Transverse colon (tissue), 4 donors: ENCODE measurements around the gene MPP1. TPM values are rescaled to one million over a fixed set of nuclear protein-coding genes. Genes with fewer than 3 reads are reported as not detected.
A peak's percentile ranks its signal among the peaks of the same experiment; 100 is the strongest.

Source experiments
- DNase-seq: peaks from one replicate; pipeline ENCODE4 v3.0.0-alpha.2; 2019
- H3K27ac ChIP-seq, 4 donors: fragments of 200-600 bp; sonication (generic); 2 replicates each; pipeline ENCODE4 v1.5.1; 2016 to 2018; ENCODE audit warnings: inconsistent platforms in 4 of 4
- H3K27me3 ChIP-seq: fragments of 200-600 bp; sonication (generic); 2 replicates; pipeline ENCODE4 v1.5.1; 2017; ENCODE audit warnings: inconsistent platforms
- H3K36me3 ChIP-seq, 4 donors: fragments of 200-600 bp; sonication (generic); 2 replicates each; pipeline ENCODE4 v1.5.1; 2017 to 2019; ENCODE audit warnings: inconsistent platforms in 4 of 4
- H3K4me1 ChIP-seq, 4 donors: fragments of 200-600 bp; sonication (generic); 2 replicates each; pipeline ENCODE4 v1.5.1; 2017 to 2020; ENCODE audit warnings: inconsistent platforms in 4 of 4
- H3K4me3 ChIP-seq, 4 donors: fragments of 200-600 bp; sonication (generic); 1 replicate in 1 of 4; 2 replicates in 3 of 4; pipeline versions ENCODE4 v1.5.1 to v1.6.1; 2017 to 2019; ENCODE audit warnings: inconsistent platforms in 4 of 4
- H3K9me3 ChIP-seq, 2 donors: fragments of 200-600 bp; sonication (generic); 2 replicates each; pipeline ENCODE4 v1.5.1; 2017 to 2019; ENCODE audit warnings: inconsistent platforms in 2 of 2
- EP300 ChIP-seq: sonication (generic); formaldehyde crosslinking; IDR thresholded peaks from one replicate; pipeline ENCODE4 v1.6.1; 2017; ENCODE audit warnings: antibody characterized with exemption, low read depth
- POLR2A ChIP-seq: fragments of 450-650 bp; IDR thresholded peaks from one replicate; pipeline ENCODE4 v1.6.1; 2016; ENCODE audit warnings: antibody characterized with exemption, mild to moderate bottlenecking, moderate library complexity
- POLR2AphosphoS5 ChIP-seq, 3 donors: sonication (generic); formaldehyde crosslinking; IDR thresholded peaks; one replicate each; pipeline ENCODE4 v1.6.1; 2016; ENCODE audit warnings: antibody characterized with exemption in 3 of 3
- WGBS, 2 donors: methylation state at CpG; one replicate each; pipeline ENCODE4 v1.1.5; 2018; ENCODE audit warnings: low coverage in 1 of 2; 5-methylcytosine and 5-hydroxymethylcytosine counted together
- in situ Hi-C, 4 donors: fragments of 200-750 bp; cut with MboI; loops; one replicate each; pipeline versions ENCODE4 v1.15.0 to v1.15.1; 2017; ENCODE audit warnings: low sequenced_read_pairs in 3 of 4, low pct_ligation_motif_present in 1 of 4, low pct_unique_long_range_greater_than_20kb in 1 of 4
- intact Hi-C: fragments of 100-400 bp; cut with DNase I; formaldehyde crosslinking; loops from one replicate; pipeline ENCODE4 v1.15.1; 2023; ENCODE audit warnings: low total_unique reads
- total RNA-seq, 4 donors: library from RNA; depleted of rRNA; stranded (reverse); fragments of >200 nt; gene quantifications; one replicate each; pipeline ENCODE4 v1.1.0, GENCODE V29; 2016
- TF ChIP-seq, protein P1 (sequence below), 5 experiments: fragments of 200-600 bp in 3 of 5; fragments of 450-650 bp in 2 of 5; sonication (generic) in 3 of 5; IDR thresholded peaks; 1 replicate in 2 of 5; 2 replicates in 3 of 5; pipeline ENCODE4 v1.5.1; 2016 to 2017; ENCODE audit warnings: antibody characterized with exemption in 5 of 5, inconsistent platforms in 3 of 5, mild to moderate bottlenecking in 2 of 5, moderate library complexity in 1 of 5

The MPP1 gene
- total RNA-seq, 4 donors from 2014 or later: 28.7 to 44.1 (median 32.8) TPM

DNA sequence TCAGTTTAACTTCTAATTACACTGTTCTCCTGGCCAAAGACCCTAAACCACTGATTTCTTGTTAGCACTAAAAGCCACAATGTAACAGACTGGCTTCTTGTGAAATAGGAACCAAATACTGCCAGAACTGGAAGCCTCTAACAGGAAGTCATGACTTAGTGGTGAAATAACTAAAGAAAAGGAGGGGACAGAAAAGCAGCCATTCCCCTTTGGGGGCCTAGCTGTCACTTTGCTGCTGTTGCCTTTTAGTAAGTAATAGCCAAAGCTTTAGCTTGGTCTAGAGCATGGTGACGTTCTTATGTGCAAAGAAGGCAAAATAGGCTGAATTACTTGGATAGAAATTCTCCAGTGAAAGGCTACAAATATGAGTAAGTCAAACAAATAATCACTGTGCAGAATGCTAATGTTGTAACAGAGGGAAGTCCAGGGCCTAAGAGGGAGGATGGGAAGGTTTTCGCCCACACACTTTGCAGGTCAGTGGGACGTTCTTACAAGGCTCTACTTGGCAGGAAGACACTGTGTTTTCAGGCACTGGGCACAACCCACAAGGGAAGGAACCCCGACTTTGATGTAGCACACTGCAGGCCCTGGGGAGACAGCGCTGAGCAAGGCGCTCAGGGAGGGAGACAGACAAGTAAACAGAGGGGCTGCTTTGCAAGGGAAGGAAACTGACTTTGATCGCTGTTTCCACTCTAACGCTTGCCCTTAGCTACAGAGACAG is 71.1 kb downstream of the MPP1 start:
- Histone ChIP-seq H3K9me3 (no peaks in the 10 kb centered on the region), H3K4me3 (no peak overlapping the region), H3K36me3 (no peaks in the 10 kb centered on the region), H3K27ac (peak overlapping the region; percentile 71 to 85 (median 78)), H3K4me1 (peaks cover 6 to 62% (median 8%) of the 10 kb centered on the region in 4 donors), H3K27me3 (no peaks in the 10 kb centered on the region)
- intact Hi-C loops (no loop called here), in situ Hi-C loops (loop anchor here in 1 of 4 donors (25.0 kb wide), 1 partner anchor 103 kb away; the partner anchor contains the start of gene SMIM9)
- DNase-seq: peak; percentile 19
- peak in 1 of 3 donors; percentile 22 for TF ChIP-seq POLR2AphosphoS5 (IDR thresholded peaks at IDR 0.05)
- TF ChIP-seq, protein P1, sequence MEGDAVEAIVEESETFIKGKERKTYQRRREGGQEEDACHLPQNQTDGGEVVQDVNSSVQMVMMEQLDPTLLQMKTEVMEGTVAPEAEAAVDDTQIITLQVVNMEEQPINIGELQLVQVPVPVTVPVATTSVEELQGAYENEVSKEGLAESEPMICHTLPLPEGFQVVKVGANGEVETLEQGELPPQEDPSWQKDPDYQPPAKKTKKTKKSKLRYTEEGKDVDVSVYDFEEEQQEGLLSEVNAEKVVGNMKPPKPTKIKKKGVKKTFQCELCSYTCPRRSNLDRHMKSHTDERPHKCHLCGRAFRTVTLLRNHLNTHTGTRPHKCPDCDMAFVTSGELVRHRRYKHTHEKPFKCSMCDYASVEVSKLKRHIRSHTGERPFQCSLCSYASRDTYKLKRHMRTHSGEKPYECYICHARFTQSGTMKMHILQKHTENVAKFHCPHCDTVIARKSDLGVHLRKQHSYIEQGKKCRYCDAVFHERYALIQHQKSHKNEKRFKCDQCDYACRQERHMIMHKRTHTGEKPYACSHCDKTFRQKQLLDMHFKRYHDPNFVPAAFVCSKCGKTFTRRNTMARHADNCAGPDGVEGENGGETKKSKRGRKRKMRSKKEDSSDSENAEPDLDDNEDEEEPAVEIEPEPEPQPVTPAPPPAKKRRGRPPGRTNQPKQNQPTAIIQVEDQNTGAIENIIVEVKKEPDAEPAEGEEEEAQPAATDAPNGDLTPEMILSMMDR (IDR thresholded peaks at IDR 0.05): no peak
- 40 to 57% methylated on average over 1 to 8 of the region's 8 CpGs for WGBS, 2 donors

DNA sequence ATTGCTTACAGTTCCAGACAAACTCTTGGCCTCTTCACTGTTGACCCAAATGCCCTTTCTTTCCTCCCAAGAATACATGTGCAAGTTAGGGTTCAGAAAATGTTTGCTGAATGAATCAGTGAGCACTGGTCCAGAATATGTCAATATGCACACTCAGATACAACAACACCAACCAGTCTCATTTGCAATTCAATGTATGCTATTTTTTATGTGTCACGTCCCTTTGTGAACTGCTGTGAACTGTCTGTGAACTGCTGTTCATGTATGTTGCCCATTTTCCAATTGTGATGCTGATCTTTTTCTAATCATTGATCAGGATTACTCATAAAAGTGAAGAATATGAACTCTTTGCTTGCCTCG is 72.2 kb downstream of the MPP1 start:
- peak overlapping the region; percentile 71 to 85 (median 78) for H3K27ac ChIP-seq
- H3K9me3 ChIP-seq: no peaks in the 10 kb centered on the region
- no peaks in the 10 kb centered on the region for H3K36me3 ChIP-seq
- H3K27me3 ChIP-seq: no peaks in the 10 kb centered on the region
- no peak for DNase-seq
- peaks cover 6 to 66% (median 9%) of the 10 kb centered on the region in 4 donors for H3K4me1 ChIP-seq
- WGBS, 2 donors: 33 to 61% methylated on average over 1 to 2 of the region's 2 CpGs
- in situ Hi-C loops (loop anchor here in 1 of 4 donors (25.0 kb wide), 1 partner anchor 104 kb away; the partner anchor contains the start of gene SMIM9), intact Hi-C loops (no loop called here)
- H3K4me3 ChIP-seq: no peak overlapping the region
- TF ChIP-seq POLR2A (no peak), EP300 (no peak), POLR2AphosphoS5 (IDR thresholded peaks at IDR 0.05) (no peak)
- TF ChIP-seq, protein P1 (IDR thresholded peaks at IDR 0.05): no peak

GRCh38 chrX:154732421-154733065 is 72.7 kb downstream of the MPP1 start:
- DNase-seq: no peak
- intact Hi-C loops (no loop called here), in situ Hi-C loops (loop anchor here in 1 of 4 donors (25.0 kb wide), 1 partner anchor 105 kb away; the partner anchor contains the start of gene SMIM9)
- H3K36me3 ChIP-seq: no peaks in the 10 kb centered on the region
- H3K4me3 ChIP-seq: no peak overlapping the region
- TF ChIP-seq POLR2AphosphoS5 (IDR thresholded peaks at IDR 0.05) (no peak), POLR2A (no peak), EP300 (no peak)
- TF ChIP-seq, protein P1 (IDR thresholded peaks at IDR 0.05): no peak
- no peaks in the 10 kb centered on the region for H3K9me3 ChIP-seq
- 54% methylated on average over 5 of the region's 5 CpGs; no CpG with 5 or more reads in 1 of the 2 donors for WGBS, 2 donors
- peaks cover 4 to 63% (median 7%) of the 10 kb centered on the region in 4 donors for H3K4me1 ChIP-seq
- no peaks in the 10 kb centered on the region for H3K27me3 ChIP-seq
- peak overlapping the region; percentile 71 to 85 (median 78) for H3K27ac ChIP-seq

GRCh38 chrX:154731881-154732280 is 73.4 kb downstream of the MPP1 start:
- no peaks in the 10 kb centered on the region for H3K27me3 ChIP-seq
- no peaks in the 10 kb centered on the region for H3K36me3 ChIP-seq
- DNase-seq: no peak
- 88% methylated on average over 7 of the region's 7 CpGs; no CpG with 5 or more reads in 1 of the 2 donors for WGBS, 2 donors
- intact Hi-C loops: no loop called here
- TF ChIP-seq, protein P1 (IDR thresholded peaks at IDR 0.05): no peak
- TF ChIP-seq EP300 (no peak), POLR2AphosphoS5 (IDR thresholded peaks at IDR 0.05) (no peak), POLR2A (no peak)
- peak overlapping the region; percentile 71 to 85 (median 78) for H3K27ac ChIP-seq
- H3K4me1 ChIP-seq: peaks cover 0 to 63% (median 6%) of the 10 kb centered on the region in 4 donors
- no peak overlapping the region for H3K4me3 ChIP-seq
- in situ Hi-C loops: loop anchor here in 1 of 4 donors (25.0 kb wide), 1 partner anchor 105 kb away; the partner anchor contains the start of gene SMIM9
- H3K9me3 ChIP-seq: no peaks in the 10 kb centered on the region
